ENCODE results near the gene TNFRSF9. TPM values are rescaled to one million over a fixed set of nuclear protein-coding genes. Genes with fewer than 3 reads are reported as not detected.
"Not testable (repeated sequence)": the region's sequence is repeated elsewhere in the genome, so short reads cannot be mapped to it uniquely, and the experiment has no call there.

The TNFRSF9 gene
- total RNA-seq, 1 donor from 2014 or later: 0.53 TPM

DNA sequence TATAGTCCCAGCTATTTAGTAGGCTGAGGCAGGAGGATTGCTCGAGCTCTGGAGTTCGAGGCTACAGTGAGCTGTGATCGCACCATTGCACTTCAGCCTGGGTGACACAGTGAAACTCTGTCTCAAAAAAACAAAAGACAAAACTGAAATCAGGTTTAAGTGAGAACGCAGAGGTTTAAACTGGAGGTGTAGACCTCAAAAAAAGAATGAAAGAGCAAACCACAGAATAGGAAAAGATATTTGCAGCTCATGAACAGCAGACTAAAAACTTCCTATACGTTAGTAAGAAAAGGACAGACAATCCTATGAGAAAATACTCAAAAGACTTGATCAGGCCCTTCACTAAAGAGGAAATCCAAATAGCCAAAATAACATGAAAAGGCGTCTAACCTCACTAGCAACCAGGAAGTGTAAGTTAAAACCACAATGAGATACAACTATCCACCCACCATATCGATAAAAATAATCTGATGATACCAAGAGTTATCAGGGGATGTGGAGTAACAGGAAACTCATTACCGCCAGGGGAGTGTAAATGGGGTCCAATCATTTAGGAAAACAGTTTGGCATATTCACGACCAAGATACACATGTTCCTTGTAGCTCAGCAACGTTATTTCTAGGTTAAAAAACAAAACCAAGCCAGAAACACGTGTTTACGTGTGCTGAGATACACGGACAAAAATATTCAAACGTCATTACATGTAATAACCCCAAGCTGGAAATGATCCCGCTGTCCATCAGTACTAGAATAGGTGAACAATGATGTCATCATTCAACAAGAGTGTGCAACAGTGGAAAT, 9.8 kb downstream of the TNFRSF9 start:
- TF ChIP-seq, protein P1, sequence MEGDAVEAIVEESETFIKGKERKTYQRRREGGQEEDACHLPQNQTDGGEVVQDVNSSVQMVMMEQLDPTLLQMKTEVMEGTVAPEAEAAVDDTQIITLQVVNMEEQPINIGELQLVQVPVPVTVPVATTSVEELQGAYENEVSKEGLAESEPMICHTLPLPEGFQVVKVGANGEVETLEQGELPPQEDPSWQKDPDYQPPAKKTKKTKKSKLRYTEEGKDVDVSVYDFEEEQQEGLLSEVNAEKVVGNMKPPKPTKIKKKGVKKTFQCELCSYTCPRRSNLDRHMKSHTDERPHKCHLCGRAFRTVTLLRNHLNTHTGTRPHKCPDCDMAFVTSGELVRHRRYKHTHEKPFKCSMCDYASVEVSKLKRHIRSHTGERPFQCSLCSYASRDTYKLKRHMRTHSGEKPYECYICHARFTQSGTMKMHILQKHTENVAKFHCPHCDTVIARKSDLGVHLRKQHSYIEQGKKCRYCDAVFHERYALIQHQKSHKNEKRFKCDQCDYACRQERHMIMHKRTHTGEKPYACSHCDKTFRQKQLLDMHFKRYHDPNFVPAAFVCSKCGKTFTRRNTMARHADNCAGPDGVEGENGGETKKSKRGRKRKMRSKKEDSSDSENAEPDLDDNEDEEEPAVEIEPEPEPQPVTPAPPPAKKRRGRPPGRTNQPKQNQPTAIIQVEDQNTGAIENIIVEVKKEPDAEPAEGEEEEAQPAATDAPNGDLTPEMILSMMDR (IDR thresholded peaks at IDR 0.05; ENCODE audit: insufficient read depth, low read length, severe bottlenecking): no peak
- Histone ChIP-seq H3K36me3 (ENCODE audit: control insufficient read depth, insufficient read depth, low read length) (no peaks in the 10 kb centered on the region), H3K4me3 (ENCODE audit: low read depth, low read length) (no peak overlapping the region), H3K27me3 (ENCODE audit: control insufficient read depth, insufficient read depth, low read length) (no peaks in the 10 kb centered on the region)
- FAIRE-seq: no peak
- DNase-seq (ENCODE audit: low read depth): no peak

DNA sequence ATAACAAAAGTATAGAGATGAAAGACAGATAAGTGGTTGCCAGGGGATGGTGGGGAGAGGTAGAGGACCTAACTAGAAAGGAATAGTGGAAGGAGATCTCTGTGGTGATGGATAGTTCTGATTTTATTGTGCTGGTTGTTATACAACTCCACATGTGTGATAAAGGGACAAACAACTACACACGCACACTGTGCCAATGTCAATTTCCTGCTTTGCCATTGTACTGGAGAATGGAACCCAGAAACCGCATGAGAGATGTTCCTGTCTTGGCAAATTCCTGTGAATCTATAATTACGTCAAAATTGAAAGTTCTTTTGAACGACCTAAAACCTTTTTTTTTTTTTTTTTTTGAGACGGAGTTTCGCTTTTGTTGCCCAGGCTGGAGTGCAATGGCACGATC, 11.0 kb downstream of the TNFRSF9 start:
- TF ChIP-seq, protein P1 (IDR thresholded peaks at IDR 0.05; ENCODE audit: insufficient read depth, low read length, severe bottlenecking): no peak
- Histone ChIP-seq H3K4me3 (ENCODE audit: low read depth, low read length) (no peak overlapping the region), H3K27me3 (ENCODE audit: control insufficient read depth, insufficient read depth, low read length) (no peaks in the 10 kb centered on the region), H3K36me3 (ENCODE audit: control insufficient read depth, insufficient read depth, low read length) (no peaks in the 10 kb centered on the region)
- FAIRE-seq (no peak), DNase-seq (ENCODE audit: low read depth) (no peak)

DNA sequence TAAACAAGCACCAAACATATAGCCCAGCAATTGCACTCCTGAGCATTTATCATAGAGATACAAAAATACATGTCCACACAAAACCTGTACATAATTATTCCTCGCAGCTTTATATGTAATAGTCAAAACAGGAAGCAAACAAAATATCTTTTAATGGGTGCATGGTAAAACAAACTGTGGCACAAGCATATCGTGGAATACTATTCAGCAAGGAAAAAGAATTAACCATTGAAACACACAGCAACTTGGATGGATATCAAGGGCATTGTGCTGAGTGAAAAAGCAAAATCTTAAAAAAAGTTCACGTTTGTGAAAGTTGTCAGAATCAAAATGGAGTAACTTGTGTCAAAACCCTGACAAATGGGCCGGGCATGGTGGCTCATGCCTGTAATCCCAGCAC, 12.4 kb downstream of the TNFRSF9 start:
- no peak for DNase-seq (ENCODE audit: low read depth)
- Histone ChIP-seq H3K27me3 (ENCODE audit: control insufficient read depth, insufficient read depth, low read length) (no peaks in the 10 kb centered on the region), H3K36me3 (ENCODE audit: control insufficient read depth, insufficient read depth, low read length) (no peaks in the 10 kb centered on the region), H3K4me3 (ENCODE audit: low read depth, low read length) (no peak overlapping the region)
- TF ChIP-seq, protein P1 (IDR thresholded peaks at IDR 0.05; ENCODE audit: insufficient read depth, low read length, severe bottlenecking): no peak
- FAIRE-seq: no peak

DNA sequence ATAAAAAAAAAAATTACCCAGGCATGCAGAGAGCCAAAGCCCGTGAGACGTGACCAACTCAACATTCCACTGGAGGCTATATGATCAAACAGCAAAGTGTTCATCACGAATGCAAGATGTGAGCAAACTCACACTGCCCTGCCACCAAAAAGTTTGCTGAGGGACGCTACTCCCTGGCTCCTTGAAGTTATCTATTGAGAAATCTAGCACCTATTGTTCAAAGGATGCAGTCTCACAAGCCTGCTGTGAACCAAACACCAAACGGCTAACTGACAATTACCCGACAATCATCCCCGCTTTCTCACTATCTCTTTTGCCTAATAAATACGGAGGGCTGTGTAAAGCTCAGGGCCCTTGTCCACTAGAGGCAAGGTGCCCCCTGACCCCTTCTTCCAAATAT, 13.6 kb downstream of the TNFRSF9 start:
- FAIRE-seq; H3K27me3 ChIP-seq (ENCODE audit: control insufficient read depth, insufficient read depth, low read length); H3K36me3 ChIP-seq (ENCODE audit: control insufficient read depth, insufficient read depth, low read length); DNase-seq (ENCODE audit: low read depth); H3K4me3 ChIP-seq (ENCODE audit: low read depth, low read length): not testable (repeated sequence)

DNA sequence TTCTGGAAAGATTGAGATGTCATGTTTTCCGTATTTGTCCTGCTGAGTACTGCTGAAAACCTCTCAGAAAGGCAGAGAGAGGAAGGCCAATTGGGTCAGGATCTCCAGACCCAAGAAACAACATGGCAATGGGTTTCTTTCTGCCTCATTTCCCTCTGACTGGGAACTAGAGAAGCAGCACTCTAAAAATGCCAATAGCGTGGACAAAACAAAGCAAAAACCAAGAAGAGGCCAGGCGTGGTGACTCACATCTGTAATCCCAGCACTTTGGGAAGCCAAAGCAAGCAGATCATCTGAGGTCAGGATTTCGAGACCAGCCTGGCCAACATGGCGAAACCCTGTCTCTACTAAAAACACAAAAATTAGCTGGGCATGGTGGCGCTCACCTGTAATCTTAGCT, 18.3 kb downstream of the TNFRSF9 start:
- Histone ChIP-seq H3K27me3 (ENCODE audit: control insufficient read depth, insufficient read depth, low read length) (no peaks in the 10 kb centered on the region), H3K4me3 (ENCODE audit: low read depth, low read length) (no peak overlapping the region), H3K36me3 (ENCODE audit: control insufficient read depth, insufficient read depth, low read length) (no peaks in the 10 kb centered on the region)
- FAIRE-seq (no peak), DNase-seq (ENCODE audit: low read depth) (no peak)
- TF ChIP-seq, protein P1 (IDR thresholded peaks at IDR 0.05; ENCODE audit: insufficient read depth, low read length, severe bottlenecking): no peak

DNA sequence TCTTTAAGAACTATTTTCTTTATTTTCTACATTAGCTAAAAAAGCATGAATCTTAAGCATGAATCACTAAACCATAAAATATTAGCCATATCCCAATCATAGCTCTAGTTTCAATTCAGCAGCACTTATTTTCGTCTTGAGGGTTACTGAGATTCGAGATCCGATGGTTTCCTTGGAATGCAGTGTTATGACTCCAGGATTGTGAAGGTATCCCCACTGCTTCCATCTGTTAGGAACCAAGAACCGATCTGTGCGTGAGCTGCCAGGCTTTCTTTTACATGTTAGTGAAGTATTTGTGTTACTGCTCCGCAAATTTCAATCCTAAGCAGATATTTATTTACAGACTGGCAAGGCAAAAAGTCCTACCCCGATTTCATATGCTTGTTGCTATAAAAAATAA, 18.8 kb downstream of the TNFRSF9 start:
- FAIRE-seq (no peak), DNase-seq (ENCODE audit: low read depth) (no peak)
- H3K27me3 ChIP-seq (ENCODE audit: control insufficient read depth, insufficient read depth, low read length): no peaks in the 10 kb centered on the region
- H3K36me3 ChIP-seq (ENCODE audit: control insufficient read depth, insufficient read depth, low read length): no peaks in the 10 kb centered on the region
- TF ChIP-seq, protein P1 (IDR thresholded peaks at IDR 0.05; ENCODE audit: insufficient read depth, low read length, severe bottlenecking): no peak
- no peak overlapping the region for H3K4me3 ChIP-seq (ENCODE audit: low read depth, low read length)
